Measurements from ENCODE around the gene HOXA11.

DNA sequence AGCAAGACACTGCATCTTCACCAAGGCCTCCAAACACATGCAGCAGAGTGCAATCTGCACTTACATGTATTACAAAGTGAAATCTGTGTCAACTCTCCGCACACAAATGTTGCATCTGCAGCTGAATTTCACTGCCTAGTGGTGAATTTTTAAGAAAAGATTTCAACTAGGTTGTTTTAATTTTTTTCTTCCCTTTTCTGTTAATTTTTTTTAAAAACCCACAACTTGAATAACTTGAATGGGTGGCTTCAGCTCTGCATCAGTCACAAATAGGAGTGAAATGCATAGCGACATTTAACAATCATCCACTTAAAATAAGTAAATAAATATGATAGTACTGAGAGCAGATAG is 8.9 kb upstream of the HOXA11 start:
- TF ChIP-seq, protein P1, sequence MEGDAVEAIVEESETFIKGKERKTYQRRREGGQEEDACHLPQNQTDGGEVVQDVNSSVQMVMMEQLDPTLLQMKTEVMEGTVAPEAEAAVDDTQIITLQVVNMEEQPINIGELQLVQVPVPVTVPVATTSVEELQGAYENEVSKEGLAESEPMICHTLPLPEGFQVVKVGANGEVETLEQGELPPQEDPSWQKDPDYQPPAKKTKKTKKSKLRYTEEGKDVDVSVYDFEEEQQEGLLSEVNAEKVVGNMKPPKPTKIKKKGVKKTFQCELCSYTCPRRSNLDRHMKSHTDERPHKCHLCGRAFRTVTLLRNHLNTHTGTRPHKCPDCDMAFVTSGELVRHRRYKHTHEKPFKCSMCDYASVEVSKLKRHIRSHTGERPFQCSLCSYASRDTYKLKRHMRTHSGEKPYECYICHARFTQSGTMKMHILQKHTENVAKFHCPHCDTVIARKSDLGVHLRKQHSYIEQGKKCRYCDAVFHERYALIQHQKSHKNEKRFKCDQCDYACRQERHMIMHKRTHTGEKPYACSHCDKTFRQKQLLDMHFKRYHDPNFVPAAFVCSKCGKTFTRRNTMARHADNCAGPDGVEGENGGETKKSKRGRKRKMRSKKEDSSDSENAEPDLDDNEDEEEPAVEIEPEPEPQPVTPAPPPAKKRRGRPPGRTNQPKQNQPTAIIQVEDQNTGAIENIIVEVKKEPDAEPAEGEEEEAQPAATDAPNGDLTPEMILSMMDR (IDR thresholded peaks at IDR 0.05), result no peak
- no peak for TF ChIP-seq ZFX (IDR thresholded peaks at IDR 0.05; ENCODE audit: borderline replicate concordance)
